Skin epidermis (tissue), 12 donors: ENCODE results near the gene RASD2.
A peak's percentile ranks its signal among the peaks of the same experiment; 100 is the strongest.
"Not testable (repeated sequence)": the region's sequence is repeated elsewhere in the genome, so short reads cannot be mapped to it uniquely, and the experiment has no call there.

Experiments used
- H3K27ac ChIP-seq, 21 experiments: fragments of 200-600 bp; sonication (generic) in 11 of 21; one replicate each; pipeline ENCODE4 v1.5.0; 2020; ENCODE audit warnings: mild to moderate bottlenecking in 3 of 21, inconsistent platforms in 2 of 21, moderate library complexity in 2 of 21
- H3K4me3 ChIP-seq, 7 experiments: fragments of 200-600 bp; sonication (generic) in 2 of 7; one replicate each; pipeline ENCODE4 v1.5.0; 2020; ENCODE audit warnings: inconsistent platforms in 2 of 7, mild to moderate bottlenecking in 2 of 7, moderate library complexity in 1 of 7

Gene RASD2, protein sequence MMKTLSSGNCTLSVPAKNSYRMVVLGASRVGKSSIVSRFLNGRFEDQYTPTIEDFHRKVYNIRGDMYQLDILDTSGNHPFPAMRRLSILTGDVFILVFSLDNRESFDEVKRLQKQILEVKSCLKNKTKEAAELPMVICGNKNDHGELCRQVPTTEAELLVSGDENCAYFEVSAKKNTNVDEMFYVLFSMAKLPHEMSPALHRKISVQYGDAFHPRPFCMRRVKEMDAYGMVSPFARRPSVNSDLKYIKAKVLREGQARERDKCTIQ

DNA sequence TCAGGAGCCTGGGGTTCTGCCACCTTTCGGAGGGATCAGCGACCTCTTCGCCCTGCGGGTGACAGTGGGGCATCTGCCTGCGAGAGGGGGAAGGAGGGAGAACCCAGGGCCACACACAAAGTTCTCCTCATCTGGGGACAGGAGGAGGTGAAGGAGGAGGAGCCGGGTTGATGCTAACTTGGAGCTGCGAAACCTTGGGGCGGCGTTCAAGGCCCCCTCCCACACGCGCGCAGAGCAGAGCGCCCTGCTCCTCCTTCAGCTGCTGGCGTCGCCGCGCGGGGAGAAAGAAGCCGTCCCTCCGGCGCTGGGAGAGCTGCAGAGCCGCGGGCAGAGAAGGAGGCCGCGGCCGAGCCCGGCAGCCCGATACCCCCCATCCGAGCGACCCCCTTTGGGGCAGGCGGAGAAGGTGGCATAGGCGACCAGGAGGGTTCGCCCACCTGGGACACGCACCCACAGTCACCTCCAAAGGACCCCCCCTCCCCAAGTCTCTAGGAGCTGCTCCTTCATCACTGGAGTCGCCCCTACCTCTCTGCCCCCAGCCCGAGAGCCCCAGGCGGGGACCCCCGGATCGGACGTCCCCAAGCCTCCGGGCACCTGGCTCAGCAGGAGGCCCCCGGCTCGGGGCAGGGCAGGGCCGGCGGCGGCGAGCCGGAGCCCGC, at the start of gene RASD2:
TSS of gene RASD2 (plus strand) at position 237 of the 659 bp plus-strand sequence. CDS start 5,979 bp downstream, outside the sequence.
- peak within 1 kb of the TSS in 5 of 21 experiments; percentile 4 to 65 (median 58) for H3K27ac ChIP-seq
- peak within 1 kb of the TSS; percentile 24 to 47 (median 35) for H3K4me3 ChIP-seq

DNA sequence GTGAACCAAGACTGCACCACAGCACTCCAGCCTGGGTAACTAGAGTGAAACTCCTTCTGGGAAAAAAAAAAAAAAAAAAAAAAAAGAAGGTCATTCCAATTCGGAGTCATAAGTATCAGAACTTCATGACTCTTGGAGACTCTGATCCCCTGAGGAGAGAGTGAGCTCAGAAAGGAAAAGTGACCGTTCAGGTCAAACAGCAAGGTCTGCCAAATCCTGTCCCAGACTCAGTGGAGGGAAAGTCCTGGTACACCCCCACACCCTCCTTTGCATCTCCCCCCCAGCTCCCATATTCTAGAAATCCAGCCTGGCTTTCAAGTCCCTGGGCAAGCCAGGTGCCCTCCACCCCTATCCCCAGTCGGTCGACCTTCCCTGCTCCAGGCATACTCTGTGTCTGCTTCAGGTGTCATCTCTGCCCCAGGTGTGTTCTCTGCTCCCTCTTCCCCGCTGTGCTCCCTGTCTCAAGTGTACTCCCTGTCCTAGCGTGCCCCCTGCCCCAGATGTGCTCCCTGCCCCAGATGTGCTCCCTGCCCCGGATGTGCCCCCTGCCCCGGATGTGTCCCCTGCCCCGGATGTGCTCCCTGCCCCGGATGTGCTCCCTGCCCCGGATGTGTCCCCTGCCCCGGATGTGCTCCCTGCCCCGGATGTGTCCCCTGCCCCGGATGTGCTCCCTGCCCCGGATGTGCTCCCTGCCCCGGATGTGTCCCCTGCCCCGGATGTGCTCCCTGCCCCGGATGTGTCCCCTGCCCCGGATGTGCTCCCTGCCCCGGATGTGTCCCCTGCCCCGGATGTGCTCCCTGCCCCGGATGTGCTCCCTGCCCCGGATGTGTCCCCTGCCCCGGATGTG, 49.3 kb upstream of the RASD2 start:
- not testable (repeated sequence) for H3K4me3 ChIP-seq, H3K27ac ChIP-seq

DNA sequence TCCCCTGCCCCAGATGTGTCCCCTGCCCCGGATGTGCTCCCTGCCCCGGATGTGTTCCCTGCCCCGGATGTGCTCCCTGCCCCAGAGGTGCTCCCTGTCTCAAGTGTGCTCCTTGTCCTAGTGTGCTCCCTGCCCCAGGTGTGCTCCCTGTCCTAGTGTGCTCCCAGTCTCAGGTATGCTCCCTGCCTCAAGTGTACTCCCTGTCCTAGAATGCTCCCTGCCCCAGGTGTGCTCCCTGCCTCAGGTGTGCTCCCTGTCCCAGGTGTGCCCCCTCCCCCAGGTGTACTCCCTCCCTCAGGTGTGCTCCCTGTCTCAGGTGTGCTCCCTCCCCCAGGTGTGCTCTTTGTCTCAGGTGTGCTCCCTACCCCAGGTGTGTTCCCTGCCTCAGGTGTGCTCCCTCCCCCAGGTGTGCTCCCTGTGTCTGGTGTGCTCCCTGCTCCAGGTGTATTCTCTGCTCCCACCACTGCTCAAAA, 48.7 kb upstream of the RASD2 start:
- Histone ChIP-seq H3K27ac (no peak overlapping the region), H3K4me3 (no peak overlapping the region)

DNA sequence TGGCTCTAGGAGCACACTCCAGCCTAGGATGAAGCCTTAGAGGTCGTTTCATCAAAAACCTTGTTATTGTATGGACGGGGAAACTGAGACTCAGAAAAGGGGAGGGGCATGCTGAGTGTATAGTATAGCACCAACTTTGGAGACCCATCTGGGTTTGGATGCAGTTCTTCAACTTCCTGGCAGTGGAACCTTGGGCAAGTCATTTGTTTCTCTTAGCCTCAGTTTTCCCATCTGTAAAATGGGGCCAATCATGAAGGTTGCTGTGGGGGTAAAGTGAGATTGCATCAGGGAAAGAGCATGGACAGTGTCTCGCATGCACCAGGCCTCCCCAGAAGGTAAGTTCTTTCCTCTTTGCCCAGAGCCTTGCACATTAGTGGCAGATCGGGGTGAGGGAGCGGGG, 47.6 kb upstream of the RASD2 start:
- Histone ChIP-seq H3K27ac (no peak overlapping the region), H3K4me3 (no peak overlapping the region)

DNA sequence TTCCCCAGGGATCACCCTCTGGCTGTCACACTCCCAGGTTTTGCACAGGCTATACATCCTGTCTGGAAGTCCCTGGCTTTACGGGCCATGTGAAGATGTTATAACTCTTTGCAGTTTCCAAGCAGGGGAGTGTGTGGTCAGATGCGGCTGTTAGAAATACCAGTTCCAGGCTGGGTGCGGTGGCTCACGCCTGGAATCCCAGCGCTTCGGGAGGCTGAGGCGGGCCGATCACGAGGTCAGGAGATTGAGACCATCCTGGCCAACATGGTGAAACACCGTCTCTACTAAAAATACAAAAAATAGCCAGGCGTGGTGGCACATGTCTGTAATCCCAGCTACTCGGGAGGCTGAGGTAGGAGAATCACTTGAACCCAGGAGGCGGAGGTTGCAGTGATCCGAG, 44.9 kb upstream of the RASD2 start:
- H3K27ac ChIP-seq, H3K4me3 ChIP-seq: not testable (repeated sequence)

DNA sequence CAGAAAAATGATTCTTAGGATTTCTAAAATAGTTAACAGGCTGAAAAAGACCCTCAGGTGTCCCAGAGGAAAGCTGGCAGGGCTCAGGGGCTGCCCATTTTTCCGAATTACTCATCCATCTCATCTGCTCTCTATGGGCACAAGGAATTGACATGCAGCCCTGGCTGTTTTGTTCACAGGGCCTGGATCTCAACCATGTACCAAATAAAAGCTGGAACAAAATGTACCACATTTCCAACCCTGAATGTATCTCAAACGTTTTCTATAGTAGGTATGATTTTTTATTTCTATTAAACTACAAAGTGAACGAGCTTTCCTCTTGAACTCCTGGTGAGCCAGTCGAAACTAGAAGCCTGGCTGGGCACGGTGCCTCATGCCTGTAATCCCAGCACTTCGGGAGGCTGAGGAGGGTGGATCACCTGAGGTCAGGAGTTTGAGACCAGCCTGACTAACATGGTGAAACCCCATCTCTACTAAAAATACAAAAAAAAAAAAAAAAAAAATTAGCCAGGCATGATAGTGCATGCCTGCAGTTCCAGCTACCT, 43.8 kb upstream of the RASD2 start:
- no peak overlapping the region for H3K27ac ChIP-seq

DNA sequence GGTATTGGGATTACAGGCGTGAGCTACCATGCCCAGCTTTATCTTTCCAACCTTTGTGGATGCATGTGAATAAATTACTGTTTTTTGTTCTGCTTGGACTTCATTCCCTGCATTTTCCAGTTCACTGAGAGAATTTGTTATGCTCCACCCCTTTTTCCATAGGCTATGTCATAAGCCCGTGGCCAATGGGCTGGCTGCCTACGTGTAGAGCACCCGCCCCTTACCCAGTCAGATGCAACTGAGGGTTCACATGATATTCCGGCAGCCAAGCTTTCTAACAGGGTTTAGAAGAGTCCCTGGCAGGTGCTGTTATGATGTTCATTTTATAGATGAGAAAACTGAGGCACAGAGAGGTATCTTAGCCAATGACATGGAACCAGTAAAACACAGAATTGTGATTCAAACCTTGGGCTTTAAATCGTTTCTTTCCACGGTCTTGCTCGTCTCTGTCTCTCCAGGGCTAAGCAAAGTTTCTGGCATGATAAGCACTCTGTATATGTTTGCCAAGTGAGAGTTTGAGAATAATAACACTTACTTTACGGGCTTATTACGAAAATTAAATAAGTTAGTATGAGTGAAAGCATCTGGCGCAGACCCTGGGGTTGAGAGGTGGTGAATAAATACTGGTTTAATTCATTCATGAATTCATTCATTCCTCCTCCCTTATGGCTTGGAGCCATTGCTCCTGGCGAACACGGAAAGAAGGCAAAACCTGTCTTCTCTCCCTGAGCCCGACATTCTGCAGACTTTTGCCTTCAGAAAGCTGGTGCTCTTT, 42.4 kb upstream of the RASD2 start:
- Histone ChIP-seq H3K4me3 (no peak overlapping the region), H3K27ac (no peak overlapping the region)

More for the DNA sequence above, 43.8 kb upstream of the RASD2 start:
- no peak overlapping the region for H3K4me3 ChIP-seq

DNA sequence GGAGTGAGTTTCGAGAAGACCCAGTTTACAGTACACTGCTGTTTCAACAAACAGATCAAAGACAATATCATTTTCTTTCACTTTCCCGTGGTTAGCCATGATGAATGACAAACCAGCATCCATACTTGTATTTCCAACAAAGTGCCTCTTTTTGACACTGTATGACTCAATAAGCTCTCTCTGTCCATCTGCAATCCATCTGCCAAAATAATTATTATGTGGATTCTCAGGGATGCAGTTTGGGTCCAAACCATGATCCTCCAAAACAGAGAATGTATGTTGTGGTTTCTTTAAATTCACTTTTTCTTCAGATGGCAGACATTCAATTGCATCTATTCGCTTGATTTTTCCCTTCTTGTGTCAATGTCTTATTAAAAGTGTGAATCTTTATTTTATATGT, 37.8 kb upstream of the RASD2 start:
- no peak overlapping the region for H3K4me3 ChIP-seq
- no peak overlapping the region for H3K27ac ChIP-seq

DNA sequence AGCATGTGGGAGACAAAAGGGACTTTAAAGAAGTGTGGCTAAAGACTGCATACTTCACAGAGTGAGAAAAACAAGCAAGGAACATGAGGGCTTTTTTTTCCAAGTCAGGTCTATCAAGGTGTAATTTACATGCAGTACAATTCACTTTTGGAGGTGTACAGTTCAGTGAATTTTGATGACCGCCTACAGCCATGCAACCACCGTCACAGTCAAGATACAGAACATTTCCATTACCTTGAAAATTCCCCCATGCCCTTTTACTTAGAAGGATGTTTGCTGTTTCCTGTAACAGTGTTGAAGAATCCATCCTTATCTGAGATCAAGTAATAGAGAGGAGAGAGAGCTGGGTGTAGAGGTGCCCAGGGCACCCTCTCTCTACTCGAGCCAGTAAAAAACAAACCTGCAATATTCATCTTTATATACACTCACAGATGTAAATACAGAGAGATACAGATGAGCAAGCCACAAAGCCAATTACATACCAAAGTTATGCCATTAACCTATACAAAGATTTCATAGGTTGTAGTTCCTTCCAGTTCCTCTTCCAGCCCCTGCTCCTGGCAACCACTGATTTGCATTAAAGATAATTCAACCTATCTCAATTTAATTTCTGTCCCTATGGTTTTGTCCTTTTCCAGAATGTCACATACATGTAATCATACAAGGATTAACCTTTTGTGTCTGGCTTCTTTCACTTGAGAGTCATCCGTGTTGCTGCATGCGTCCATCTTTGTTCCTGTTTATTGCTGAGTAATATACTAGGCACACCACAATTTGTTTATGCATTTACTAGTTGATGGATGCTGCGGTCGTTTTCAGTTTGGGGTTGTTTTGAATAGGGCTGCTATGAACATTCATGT, 35.0 kb upstream of the RASD2 start:
- H3K27ac ChIP-seq, result no peak overlapping the region

DNA sequence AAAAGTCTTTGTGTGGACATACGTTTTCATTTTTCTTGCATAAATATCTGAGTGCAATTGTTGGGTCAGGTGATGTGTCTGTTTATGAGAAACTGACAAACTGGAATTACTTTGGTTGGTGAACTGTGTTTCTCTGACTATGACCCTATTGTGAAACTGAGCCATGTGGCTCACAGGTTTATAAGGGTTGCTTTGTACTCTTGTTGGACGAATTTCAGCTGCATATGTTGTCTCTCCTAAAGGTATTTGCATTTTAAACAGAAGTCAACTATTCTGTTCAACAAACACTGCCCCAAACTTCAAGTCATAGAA, 34.4 kb upstream of the RASD2 start:
- Histone ChIP-seq H3K27ac (no peak overlapping the region), H3K4me3 (no peak overlapping the region)

More for the DNA sequence above, 35.0 kb upstream of the RASD2 start:
- H3K4me3 ChIP-seq, result no peak overlapping the region

DNA sequence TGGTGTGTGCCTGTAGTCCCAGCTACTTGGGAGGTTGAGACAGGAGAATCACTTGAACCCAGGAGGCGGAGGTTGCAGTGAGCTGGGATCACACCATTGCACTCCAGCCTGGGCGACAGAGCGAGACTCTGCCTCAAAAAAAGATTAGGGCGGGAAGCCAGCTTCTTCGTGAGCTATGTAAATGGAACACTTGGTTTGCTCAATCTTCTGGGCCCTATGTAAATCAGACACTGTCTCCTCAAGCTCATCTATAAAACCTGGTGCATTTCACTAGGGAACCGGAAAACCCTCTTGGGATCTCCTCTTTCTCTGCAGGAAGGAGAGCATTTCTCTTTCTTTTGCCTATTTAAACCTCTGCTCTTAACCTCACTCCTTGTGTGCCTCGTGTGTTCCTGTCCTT, 32.8 kb upstream of the RASD2 start:
- H3K27ac ChIP-seq, H3K4me3 ChIP-seq: not testable (repeated sequence)

DNA sequence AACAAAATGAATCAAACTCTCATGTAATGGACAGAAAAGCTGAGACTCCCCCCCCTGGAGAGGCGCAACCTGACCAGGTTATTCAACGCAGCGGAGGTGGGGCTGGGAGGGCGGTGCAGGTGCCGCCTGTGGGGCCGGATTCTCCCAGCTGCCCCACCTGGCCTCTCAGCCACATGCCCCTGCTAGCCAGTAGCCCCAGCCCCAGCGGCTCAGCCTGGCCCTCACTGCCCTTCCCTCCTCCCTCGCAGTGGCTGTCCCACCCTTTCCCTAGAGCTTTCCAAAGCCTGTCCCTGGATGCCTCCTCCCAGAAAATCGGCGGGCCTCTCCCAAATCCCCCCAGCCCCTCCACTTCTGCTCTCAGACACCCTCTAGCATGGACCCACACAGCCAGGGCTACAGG, 31.2 kb upstream of the RASD2 start:
- H3K27ac ChIP-seq, result no peak overlapping the region
- H3K4me3 ChIP-seq, result no peak overlapping the region

DNA sequence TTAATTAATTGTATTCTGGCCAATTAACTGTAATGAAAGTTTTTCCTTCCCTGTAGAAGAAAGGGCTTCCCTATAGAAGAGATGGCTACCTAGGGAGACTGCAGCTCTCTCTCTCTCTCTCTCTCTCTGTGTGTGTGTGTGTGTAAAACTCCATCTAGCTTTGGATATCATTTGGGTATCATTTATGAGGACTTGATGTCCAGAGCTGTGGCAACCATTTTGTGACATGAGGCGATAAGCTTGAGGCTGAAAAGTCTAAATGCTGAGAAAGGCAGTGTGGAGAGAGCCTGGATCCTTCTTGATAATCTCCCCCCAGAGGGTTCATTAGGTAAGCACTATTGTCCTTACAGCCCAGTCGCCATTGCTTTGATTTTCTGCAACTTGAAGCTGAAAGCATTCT, 30.7 kb upstream of the RASD2 start:
- Histone ChIP-seq H3K27ac (no peak overlapping the region), H3K4me3 (no peak overlapping the region)

DNA sequence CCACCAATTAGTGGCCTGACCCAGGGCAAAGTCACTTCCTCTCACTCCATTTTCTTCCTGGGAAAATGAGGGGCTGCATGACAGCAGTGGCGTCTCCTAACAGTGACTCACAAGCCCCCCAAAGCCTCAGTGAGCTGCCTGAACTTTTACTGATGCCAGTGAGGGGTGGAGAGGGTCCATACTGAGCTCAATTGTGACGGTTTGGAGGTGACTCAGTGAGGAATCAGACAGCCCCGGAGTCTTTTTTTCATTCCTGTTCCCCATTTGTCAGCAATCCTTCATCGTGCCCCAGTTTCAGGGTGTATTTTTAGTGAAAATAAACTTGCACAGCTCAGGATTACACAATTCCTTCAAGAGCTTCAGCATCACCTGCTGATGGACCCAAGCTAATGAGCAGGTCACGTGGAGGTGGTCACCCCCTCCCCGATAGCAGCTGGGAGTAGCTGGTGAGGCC, 30.1 kb upstream of the RASD2 start:
- Histone ChIP-seq H3K4me3 (no peak overlapping the region), H3K27ac (no peak overlapping the region)

DNA sequence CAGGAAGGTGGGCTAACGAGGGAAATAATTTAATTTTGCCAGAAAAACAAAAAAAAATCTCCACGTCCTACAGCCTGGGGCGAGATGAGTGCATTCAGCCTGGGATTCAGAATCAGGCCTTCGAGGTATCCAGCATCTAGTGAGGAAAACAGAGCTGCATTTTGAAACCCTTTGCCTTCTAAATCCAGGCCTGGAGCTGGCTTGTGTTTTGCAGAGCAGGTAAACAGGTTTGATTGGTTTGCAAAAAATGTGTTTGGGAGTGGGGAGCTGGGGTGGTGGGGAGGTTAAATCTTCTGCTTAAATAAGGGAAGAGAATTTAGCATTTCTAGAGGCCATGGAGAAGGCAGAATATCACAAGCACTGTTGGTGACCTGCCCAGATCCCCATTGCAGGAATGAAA, 29.7 kb upstream of the RASD2 start:
- H3K4me3 ChIP-seq, result no peak overlapping the region
- H3K27ac ChIP-seq, result no peak overlapping the region

DNA sequence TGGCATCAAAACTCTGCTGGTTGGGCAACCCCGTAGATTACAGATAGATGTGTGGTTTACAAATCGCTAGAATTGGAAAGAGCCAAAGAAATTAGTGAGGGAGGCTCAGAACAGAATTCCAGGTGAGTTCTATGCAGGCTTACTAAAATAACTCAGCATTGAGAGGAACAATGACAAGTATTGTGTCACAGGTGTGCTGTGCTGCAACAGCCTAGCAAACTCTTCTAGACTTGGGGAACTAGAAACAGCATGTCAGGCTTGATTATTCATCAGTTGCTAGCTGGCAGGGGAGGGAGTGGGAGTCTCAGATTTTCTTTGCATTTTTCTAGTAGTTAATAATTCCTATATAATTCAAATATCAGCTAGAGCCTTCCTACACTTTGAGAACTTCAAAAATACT, 26.3 kb upstream of the RASD2 start:
- Histone ChIP-seq H3K27ac (no peak overlapping the region), H3K4me3 (no peak overlapping the region)

DNA sequence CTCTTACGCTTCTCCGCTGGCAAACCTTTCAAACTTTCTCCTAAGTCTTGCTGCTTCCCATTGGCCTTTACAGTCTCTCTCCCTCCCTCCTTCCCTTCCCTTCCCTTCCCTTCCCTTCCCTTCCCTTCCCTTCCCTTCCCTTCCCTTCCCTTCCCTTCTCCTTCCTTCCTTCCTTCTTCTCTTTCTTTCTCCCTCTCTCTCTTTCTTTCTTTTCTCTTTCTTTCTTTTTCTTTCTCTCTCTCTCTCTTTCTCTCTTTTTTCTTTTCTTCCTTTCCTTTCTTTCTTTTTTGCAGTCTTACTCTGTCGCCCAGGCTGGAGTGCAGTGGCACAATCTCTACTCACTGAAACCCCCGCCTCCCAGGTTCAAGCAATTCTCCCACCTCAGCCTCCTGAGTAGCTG, 24.7 kb upstream of the RASD2 start:
- H3K4me3 ChIP-seq, H3K27ac ChIP-seq: not testable (repeated sequence)

DNA sequence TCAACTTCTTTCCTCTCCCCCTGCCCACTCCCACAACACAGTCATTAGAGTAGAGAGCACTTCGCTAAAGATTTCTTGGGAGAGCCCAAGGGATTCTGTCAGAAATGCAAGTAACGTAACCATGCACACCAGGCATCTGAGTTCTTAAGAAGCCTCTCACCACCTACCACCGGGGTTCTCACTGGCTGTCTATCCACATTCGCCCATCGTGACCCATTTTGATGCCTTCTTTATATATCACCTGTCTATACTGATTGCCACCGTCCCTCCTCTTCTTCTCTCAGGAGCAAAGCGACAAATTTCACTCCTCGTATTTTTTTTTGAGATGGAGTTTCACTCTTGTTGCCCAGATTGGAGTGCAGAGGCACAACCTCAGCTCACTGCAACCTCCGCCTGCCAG, 23.9 kb upstream of the RASD2 start:
- H3K27ac ChIP-seq, result no peak overlapping the region

DNA sequence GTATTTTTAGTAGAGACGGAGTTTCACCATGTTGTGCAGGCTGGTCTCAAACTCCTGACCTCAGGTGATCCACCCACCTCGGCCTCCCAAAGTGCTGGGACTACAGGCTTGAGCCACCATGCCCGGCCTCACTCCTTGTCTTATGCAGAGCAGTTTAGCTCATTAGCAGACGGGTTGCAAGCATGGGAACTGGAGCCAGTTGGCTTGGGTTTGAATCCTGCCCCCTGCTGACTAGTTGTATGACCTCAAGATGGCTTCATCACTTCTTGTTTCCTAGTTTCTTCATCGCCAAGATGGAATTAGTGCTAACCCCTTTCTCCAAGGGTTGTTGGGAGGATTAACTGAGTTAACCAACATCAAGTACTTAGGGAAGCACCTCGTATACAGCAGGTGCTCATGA, 23.4 kb upstream of the RASD2 start:
- H3K4me3 ChIP-seq, result no peak overlapping the region
- H3K27ac ChIP-seq, result no peak overlapping the region

More for the DNA sequence above, 23.9 kb upstream of the RASD2 start:
- no peak overlapping the region for H3K4me3 ChIP-seq
